Psoas muscle (tissue), 8 donors: ENCODE measurements around the gene FAM43A. TPM values are rescaled to one million over a fixed set of nuclear protein-coding genes. Genes with fewer than 3 reads are reported as not detected.

ENCODE experiments used
- ATAC-seq, 4 donors: fragments of 200-7000 bp; cut with Tn5 transposase; one replicate each; pipeline ENCODE4 v1.9.1; 2020; ENCODE audit warnings: moderate library complexity in 3 of 4, mild to moderate bottlenecking in 2 of 4
- DNase-seq, 2 donors: peaks; one replicate each; pipeline ENCODE4 v3.0.0-alpha.2; 2020
- H3K27ac ChIP-seq: fragments of 200-600 bp; one replicate; pipeline ENCODE4 v1.8.0; 2022
- H3K27me3 ChIP-seq, 3 donors: fragments of 200-600 bp in 1 of 3; one replicate each; pipeline versions ENCODE4 v1.6.1 to v1.8.0; 2013 to 2022; ENCODE audit warnings: low read length in 2 of 3, mild to moderate bottlenecking in 2 of 3, moderate library complexity in 1 of 3; ENCODE audit not compliant: insufficient read depth in 3 of 3
- H3K36me3 ChIP-seq, 2 donors: fragments of 200-600 bp in 1 of 2; one replicate each; pipeline versions ENCODE4 v1.6.1 to v1.8.0; 2013 to 2022; ENCODE audit warnings: low read depth in 1 of 2, mild to moderate bottlenecking in 1 of 2, moderate library complexity in 1 of 2; ENCODE audit not compliant: insufficient read depth in 1 of 2
- H3K4me1 ChIP-seq: fragments of 200-600 bp; one replicate; pipeline ENCODE4 v1.8.0; 2022
- H3K4me3 ChIP-seq: fragments of 200-600 bp; one replicate; pipeline ENCODE4 v1.8.0; 2022; ENCODE audit warnings: mild to moderate bottlenecking
- H3K9me3 ChIP-seq: fragments of 200-600 bp; one replicate; pipeline ENCODE4 v1.8.0; 2022
- WGBS, 3 donors: extraction: QIAGEN DNeasy Blood & Tissue Kit; methylation state at CpG; one replicate each; pipeline versions ENCODE4 v1.1.6 to v1.1.7; 2013; 5-methylcytosine and 5-hydroxymethylcytosine counted together
- intact Hi-C, 2 donors: fragments of 100-400 bp; cut with DNase I; formaldehyde crosslinking; loops; one replicate each; pipeline versions ENCODE4 v1.11.0 to v1.14.2; 2022
- polyA plus RNA-seq, 3 donors: library from polyadenylated mRNA; stranded (reverse); fragments of 200-250 nt; gene quantifications; one replicate each; pipeline ENCODE4 v1.2.3, GENCODE V29; 2013
- total RNA-seq, 4 donors: library from RNA; stranded (reverse); fragmentation: NEBNext Ultra II Directional in 2 of 4; extraction: Animal tissue kit (Norgen Biotek cat#: 25700) in 2 of 4; gene quantifications; one replicate each; pipeline versions ENCODE4 v1.2.1 to v1.2.4, GENCODE V29; 2021 to 2023
- TF ChIP-seq, protein P1 (sequence below): fragments of 200-600 bp; IDR thresholded peaks from one replicate; pipeline ENCODE4 v1.8.0; 2022; ENCODE audit warnings: antibody characterized with exemption
- donor health status: healthy with polysubstance abuse.
- donor health status: DM: no; HTN: no; CAD: no; lungs with moderate emphysema.
- donor health status: Bipolar disorder and iron deficiency.
- donor health status: healthy.
- donor health status: DM: yes; HTN: yes; CAD: no.
- donor health status: DM: no; HTN: no; CAD: no.
- donor health status: DM: no; HTN: no; CAD: no.
- donor health status: DM: yes; HTN: yes; CAD: no.

FAM43A gene
- total and polyA plus RNA-seq, 7 donors, result 4.1 to 7.7 (median 6.8) TPM

- Histone ChIP-seq H3K27ac (peak overlapping the region; percentile 69), H3K9me3 (no peaks in the 10 kb centered on the region), H3K4me3 (peak overlapping the region; percentile 79), H3K36me3 (no peaks in the 10 kb centered on the region), H3K27me3 (no peaks in the 10 kb centered on the region), H3K4me1 (peaks cover 27% of the 10 kb centered on the region)
- DNase-seq (peak; percentile 41 to 66), ATAC-seq (no peak)
- intact Hi-C loops, result loop anchor here (5.0 to 10.0 kb wide), 3 partner anchors 84 to 244 kb away; no protein-coding TSS in a partner anchor
- TF ChIP-seq, protein P1, sequence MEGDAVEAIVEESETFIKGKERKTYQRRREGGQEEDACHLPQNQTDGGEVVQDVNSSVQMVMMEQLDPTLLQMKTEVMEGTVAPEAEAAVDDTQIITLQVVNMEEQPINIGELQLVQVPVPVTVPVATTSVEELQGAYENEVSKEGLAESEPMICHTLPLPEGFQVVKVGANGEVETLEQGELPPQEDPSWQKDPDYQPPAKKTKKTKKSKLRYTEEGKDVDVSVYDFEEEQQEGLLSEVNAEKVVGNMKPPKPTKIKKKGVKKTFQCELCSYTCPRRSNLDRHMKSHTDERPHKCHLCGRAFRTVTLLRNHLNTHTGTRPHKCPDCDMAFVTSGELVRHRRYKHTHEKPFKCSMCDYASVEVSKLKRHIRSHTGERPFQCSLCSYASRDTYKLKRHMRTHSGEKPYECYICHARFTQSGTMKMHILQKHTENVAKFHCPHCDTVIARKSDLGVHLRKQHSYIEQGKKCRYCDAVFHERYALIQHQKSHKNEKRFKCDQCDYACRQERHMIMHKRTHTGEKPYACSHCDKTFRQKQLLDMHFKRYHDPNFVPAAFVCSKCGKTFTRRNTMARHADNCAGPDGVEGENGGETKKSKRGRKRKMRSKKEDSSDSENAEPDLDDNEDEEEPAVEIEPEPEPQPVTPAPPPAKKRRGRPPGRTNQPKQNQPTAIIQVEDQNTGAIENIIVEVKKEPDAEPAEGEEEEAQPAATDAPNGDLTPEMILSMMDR, result no peak
- 32 to 41% (median 32%) methylated on average over 16 of the region's 16 CpGs for WGBS, 3 donors
Observed at GRCh38 chr3:194688200-194688740, 2.6 kb downstream of the FAM43A start.

GRCh38 chr3:194688946-194689345 lies 3.3 kb downstream of the FAM43A start:
- Histone ChIP-seq H3K27ac (peak overlapping the region; percentile 52), H3K36me3 (no peaks in the 10 kb centered on the region), H3K9me3 (no peaks in the 10 kb centered on the region), H3K4me3 (peak overlapping the region; percentile 79), H3K27me3 (no peaks in the 10 kb centered on the region), H3K4me1 (peaks cover 27% of the 10 kb centered on the region)
- 56 to 74% (median 69%) methylated on average over 6 of the region's 6 CpGs for WGBS, 3 donors
- TF ChIP-seq, protein P1, result no peak
- intact Hi-C loops, result loop anchor here (5.0 to 10.0 kb wide), 3 partner anchors 83 to 243 kb away; no protein-coding TSS in a partner anchor
- no peak for DNase-seq
- no peak for ATAC-seq

GRCh38 chr3:194689493-194689944 lies 3.8 kb downstream of the FAM43A start:
- intact Hi-C loops, result loop anchor here (5.0 to 10.0 kb wide), 3 partner anchors 83 to 243 kb away; no protein-coding TSS in a partner anchor
- TF ChIP-seq, protein P1, result no peak
- peak overlapping the region; percentile 52 for H3K27ac ChIP-seq
- H3K4me3 ChIP-seq, result peak overlapping the region; percentile 79
- no peaks in the 10 kb centered on the region for H3K9me3 ChIP-seq
- 40 to 48% (median 43%) methylated on average over 9 of the region's 9 CpGs for WGBS, 3 donors
- no peaks in the 10 kb centered on the region for H3K27me3 ChIP-seq
- H3K4me1 ChIP-seq, result peaks cover 27% of the 10 kb centered on the region
- no peaks in the 10 kb centered on the region for H3K36me3 ChIP-seq
- DNase-seq (peak; percentile 39 to 70), ATAC-seq (no peak)

GRCh38 chr3:194690501-194691372 lies 5.1 kb downstream of the FAM43A start:
- intact Hi-C loops, result loop anchor here in 1 of 2 donors (10.0 kb wide), 1 partner anchor 164 kb away; no protein-coding TSS in a partner anchor
- H3K9me3 ChIP-seq, result no peaks in the 10 kb centered on the region

More at GRCh38 chr3:194690501-194691372, 5.1 kb downstream of the FAM43A start:
- Histone ChIP-seq H3K27ac (no peak overlapping the region), H3K4me3 (no peak overlapping the region), H3K4me1 (peaks cover 27% of the 10 kb centered on the region), H3K36me3 (no peaks in the 10 kb centered on the region), H3K27me3 (no peaks in the 10 kb centered on the region)
- WGBS, 3 donors, result 32 to 60% (median 39%) methylated on average over 8 of the region's 8 CpGs
- TF ChIP-seq, protein P1, result no peak
- peak in 3 of 4 donors; percentile 31 to 44 (median 39) for ATAC-seq
- no peak for DNase-seq
